ENCODE measurements around the gene ERN2. TPM values are rescaled to one million over a fixed set of nuclear protein-coding genes. Genes with fewer than 3 reads are reported as not detected.

ERN2 gene
- total and polyA plus RNA-seq, 9 of the 15 experiments (the other 6 are each of a cell fraction or from before 2014, with no cell fraction given): 0.07 to 1.5 (median 0.51) TPM; not detected in 3

DNA sequence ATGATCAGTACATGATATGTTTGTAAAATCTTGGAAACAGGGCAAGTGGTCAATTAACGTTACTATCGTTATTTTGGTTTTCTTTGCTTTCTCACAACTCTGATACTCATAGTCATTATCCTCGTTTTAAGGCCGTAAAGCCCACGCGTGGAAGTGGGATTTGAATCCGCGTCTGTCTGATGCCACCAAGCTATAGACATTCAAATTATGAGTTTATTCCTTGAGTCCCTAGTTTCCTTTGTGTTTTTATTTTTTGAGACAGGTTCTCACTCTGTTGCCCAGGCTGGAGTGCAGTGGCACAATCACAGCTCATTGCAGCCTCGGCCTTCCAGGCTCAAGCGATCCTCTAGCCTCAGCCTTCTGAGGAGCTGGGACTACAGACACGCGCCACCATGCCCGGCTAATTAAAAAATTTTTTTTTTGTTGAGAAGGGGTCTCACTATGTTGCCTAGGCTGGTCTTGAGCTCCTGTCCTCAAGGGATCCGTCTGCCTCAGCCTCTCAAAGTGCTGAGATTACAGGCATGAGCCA, 70.7 kb downstream of the ERN2 start:
- WGBS (ENCODE audit: insufficient coverage, low coverage, missing lambda C conversion rate): 4% methylated on average over 14 of the region's 14 CpGs
- H3K9me3 ChIP-seq (replicated peaks; ENCODE audit: control insufficient read depth, insufficient read depth, low read depth, low read length): no peaks in the 10 kb centered on the region
- peak overlapping the region; percentile 89 for H3K27ac ChIP-seq (ENCODE audit: extremely low read depth, low read depth, low read length)
- no TSS peak for BruUV-seq (replicated peaks)
- peak overlapping the region; percentile 85 for H3K4me3 ChIP-seq
- peak overlapping the region; percentile 96 for H3K4me2 ChIP-seq (ENCODE audit: insufficient read depth, low read length)
- peaks cover 8 to 15% of the 10 kb centered on the region in 2 experiments; a peak in 4 of 5 replicates for H3K4me1 ChIP-seq (replicated peaks in 1 of 2; ENCODE audit: control insufficient read depth in 2 of 2, insufficient read depth in 2 of 2, low read length in 2 of 2)
- POLR2A ChIA-PET: interaction anchor here (0.6 to 1.8 kb wide), 6 partner anchors 9 to 218 kb away, joined by 3 to 6 read pairs (median 4); no protein-coding TSS in a partner anchor
- CTCF ChIA-PET (ENCODE audit: low intra/inter-chr PET ratio): no interaction called here
- in situ Hi-C loops (cut with MboI): no loop called here
- no peak for FAIRE-seq
- peak in 1 of 4 experiments; percentile 7 for DNase-seq (ENCODE audit: extremely low read depth in 1 of 4, low spot score in 3 of 4)
- peak overlapping the region; percentile 48; the same call in 1 of the 2 replicates for H2AFZ ChIP-seq (ENCODE audit: low read depth, low read length)
- H3K9ac ChIP-seq (ENCODE audit: insufficient read depth in 1 of 2, low read depth in 2 of 2, low read length in 2 of 2): peak overlapping the region; percentile 93 to 95
- H3K79me2 ChIP-seq (ENCODE audit: control insufficient read depth, insufficient read depth, low read length): peaks cover 55% of the 10 kb centered on the region
- no peaks in the 10 kb centered on the region for H3K27me3 ChIP-seq (ENCODE audit: control insufficient read depth in 2 of 2, insufficient read depth in 2 of 2, low read length in 2 of 2)
- ATAC-seq: no peak
- H3K9me1 ChIP-seq (ENCODE audit: control insufficient read depth, insufficient read depth, low read length): no peaks in the 10 kb centered on the region
- no peaks in the 10 kb centered on the region for H4K20me1 ChIP-seq (replicated peaks; ENCODE audit: control insufficient read depth, insufficient read depth, low read length)
- TF ChIP-seq MBD2 (IDR thresholded peaks at IDR 0.05; ENCODE audit: borderline replicate concordance, low read depth) (no peak), KAT2B (IDR thresholded peaks at IDR 0.05; ENCODE audit: low read depth, low read length) (no peak)
- intact Hi-C loops (cut with micrococcal nuclease): no loop called here
- H3K36me3 ChIP-seq (ENCODE audit: control insufficient read depth, insufficient read depth, low read length): peaks cover 42% of the 10 kb centered on the region

DNA sequence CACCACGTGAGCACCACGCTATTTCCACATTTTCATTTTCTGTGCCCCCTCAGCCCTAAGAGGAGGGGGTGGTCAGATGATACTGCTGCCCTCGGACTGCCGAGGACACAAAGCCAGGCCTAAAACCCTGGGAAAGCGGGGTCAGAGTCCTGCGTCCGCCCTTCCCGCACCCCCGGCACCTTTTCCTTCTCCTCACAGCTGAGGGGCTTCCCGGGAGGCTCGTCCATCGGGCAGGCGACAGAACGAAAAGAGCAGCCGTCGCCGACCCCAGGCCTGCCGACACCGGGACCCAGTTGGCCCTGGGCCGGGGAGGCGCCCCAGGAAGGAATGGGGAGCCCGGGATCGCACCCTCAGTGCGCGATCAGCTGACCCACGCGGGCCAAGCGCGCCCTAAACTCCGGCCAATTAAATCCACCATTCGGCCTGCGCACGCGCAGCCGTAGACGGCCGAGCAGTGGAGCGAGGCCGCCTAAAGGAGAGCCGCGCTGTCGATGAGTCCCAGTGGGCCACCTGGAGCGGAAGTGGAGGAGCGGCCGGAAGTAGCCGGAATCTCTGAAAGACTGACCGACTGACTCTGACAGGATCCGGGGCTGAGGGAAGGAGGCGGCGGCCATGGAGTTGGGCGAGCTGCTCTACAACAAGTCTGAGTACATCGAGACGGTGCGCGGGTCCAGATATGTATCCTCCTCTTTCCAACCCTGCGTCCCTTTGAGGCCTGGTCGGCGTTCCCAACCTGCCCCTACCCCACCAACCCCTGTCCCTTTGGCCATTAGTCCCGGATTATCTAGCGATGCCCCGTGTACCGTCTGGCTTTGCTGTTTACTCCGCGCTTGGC, 71.9 kb downstream of the ERN2 start, which contains the start of the genes DCTN5 and PALB2:
Gene DCTN5 (plus strand): TSS at position 536 of the 835 bp plus-strand sequence. CDS start 77 bp downstream, at position 613.
Gene PALB2 (minus strand): TSS at position 380 of the 835 bp plus-strand sequence. CDS start 153 bp downstream, at position 227.
- H3K9ac ChIP-seq (ENCODE audit: insufficient read depth in 1 of 2, low read depth in 2 of 2, low read length in 2 of 2): peak within 1 kb of the TSS; percentile 93 to 95
- H3K27me3 ChIP-seq (ENCODE audit: control insufficient read depth in 2 of 2, insufficient read depth in 2 of 2, low read length in 2 of 2): no peaks in the 10 kb centered on the region
- peak; percentile 97 for ATAC-seq
- BruUV-seq (replicated peaks): TSS peak; percentile 69
- peak; percentile 94 to 98 (median 95) for DNase-seq (ENCODE audit: extremely low read depth in 1 of 4, low spot score in 3 of 4)
- H3K79me2 ChIP-seq (ENCODE audit: control insufficient read depth, insufficient read depth, low read length): peaks cover 45% of the 10 kb centered on the region
- peak within 1 kb of the TSS; percentile 89 for H3K27ac ChIP-seq (ENCODE audit: extremely low read depth, low read depth, low read length)
- no peaks in the 10 kb centered on the region for H4K20me1 ChIP-seq (replicated peaks; ENCODE audit: control insufficient read depth, insufficient read depth, low read length)
- peak within 1 kb of the TSS; percentile 94 for H2AFZ ChIP-seq (ENCODE audit: low read depth, low read length)
- no peaks in the 10 kb centered on the region for H3K9me1 ChIP-seq (ENCODE audit: control insufficient read depth, insufficient read depth, low read length)
- in situ Hi-C loops (cut with MboI): no loop called here
- ChIA-PET POLR2A (interaction anchor here (0.9 to 1.8 kb wide), 9 partner anchors 9 to 68 kb away, joined by 3 to 6 read pairs (median 4); no protein-coding TSS in a partner anchor), CTCF (ENCODE audit: low intra/inter-chr PET ratio) (no interaction called here)
- WGBS (ENCODE audit: insufficient coverage, low coverage, missing lambda C conversion rate): under 1% methylated on average over 55 of the region's 64 CpGs
- peak within 1 kb of the TSS; percentile 85 for H3K4me3 ChIP-seq
- H3K9me3 ChIP-seq (replicated peaks; ENCODE audit: control insufficient read depth, insufficient read depth, low read depth, low read length): no peaks in the 10 kb centered on the region
- peaks cover 39% of the 10 kb centered on the region for H3K36me3 ChIP-seq (ENCODE audit: control insufficient read depth, insufficient read depth, low read length)
- H3K4me2 ChIP-seq (ENCODE audit: insufficient read depth, low read length): peak within 1 kb of the TSS; percentile 96
- peaks cover 8 to 15% of the 10 kb centered on the region in 2 experiments; a peak in 4 of 5 replicates for H3K4me1 ChIP-seq (replicated peaks in 1 of 2; ENCODE audit: control insufficient read depth in 2 of 2, insufficient read depth in 2 of 2, low read length in 2 of 2)
- FAIRE-seq: peak; percentile 89
- intact Hi-C loops (cut with micrococcal nuclease): loop anchor here (2.0 kb wide), 1 partner anchor 38 kb away; the partner anchor contains the start of gene PLK1
- TF ChIP-seq JUN (IDR thresholded peaks at IDR 0.05; ENCODE audit: borderline replicate concordance, low read depth, low read length) (0 out of 2 replicates have a peak, but pooled peaks have one; percentile 14), JUN (CRISPR knock-in tag; IDR thresholded peaks at IDR 0.05; ENCODE audit: borderline replicate concordance) (no peak), CCNT2 (IDR thresholded peaks at IDR 0.05; ENCODE audit: borderline replicate concordance, extremely low read depth, insufficient read length, low read depth, low read length) (peak; percentile 62), ZNF324 (CRISPR knock-in tag; IDR thresholded peaks at IDR 0.05) (0 out of 2 replicates have a peak, but pooled peaks have one; percentile 25), EP400 (IDR thresholded peaks at IDR 0.05) (peak; percentile 96), OTX1 (CRISPR knock-in tag; IDR thresholded peaks at IDR 0.05) (no peak)
- TF ChIP-seq, protein P1, sequence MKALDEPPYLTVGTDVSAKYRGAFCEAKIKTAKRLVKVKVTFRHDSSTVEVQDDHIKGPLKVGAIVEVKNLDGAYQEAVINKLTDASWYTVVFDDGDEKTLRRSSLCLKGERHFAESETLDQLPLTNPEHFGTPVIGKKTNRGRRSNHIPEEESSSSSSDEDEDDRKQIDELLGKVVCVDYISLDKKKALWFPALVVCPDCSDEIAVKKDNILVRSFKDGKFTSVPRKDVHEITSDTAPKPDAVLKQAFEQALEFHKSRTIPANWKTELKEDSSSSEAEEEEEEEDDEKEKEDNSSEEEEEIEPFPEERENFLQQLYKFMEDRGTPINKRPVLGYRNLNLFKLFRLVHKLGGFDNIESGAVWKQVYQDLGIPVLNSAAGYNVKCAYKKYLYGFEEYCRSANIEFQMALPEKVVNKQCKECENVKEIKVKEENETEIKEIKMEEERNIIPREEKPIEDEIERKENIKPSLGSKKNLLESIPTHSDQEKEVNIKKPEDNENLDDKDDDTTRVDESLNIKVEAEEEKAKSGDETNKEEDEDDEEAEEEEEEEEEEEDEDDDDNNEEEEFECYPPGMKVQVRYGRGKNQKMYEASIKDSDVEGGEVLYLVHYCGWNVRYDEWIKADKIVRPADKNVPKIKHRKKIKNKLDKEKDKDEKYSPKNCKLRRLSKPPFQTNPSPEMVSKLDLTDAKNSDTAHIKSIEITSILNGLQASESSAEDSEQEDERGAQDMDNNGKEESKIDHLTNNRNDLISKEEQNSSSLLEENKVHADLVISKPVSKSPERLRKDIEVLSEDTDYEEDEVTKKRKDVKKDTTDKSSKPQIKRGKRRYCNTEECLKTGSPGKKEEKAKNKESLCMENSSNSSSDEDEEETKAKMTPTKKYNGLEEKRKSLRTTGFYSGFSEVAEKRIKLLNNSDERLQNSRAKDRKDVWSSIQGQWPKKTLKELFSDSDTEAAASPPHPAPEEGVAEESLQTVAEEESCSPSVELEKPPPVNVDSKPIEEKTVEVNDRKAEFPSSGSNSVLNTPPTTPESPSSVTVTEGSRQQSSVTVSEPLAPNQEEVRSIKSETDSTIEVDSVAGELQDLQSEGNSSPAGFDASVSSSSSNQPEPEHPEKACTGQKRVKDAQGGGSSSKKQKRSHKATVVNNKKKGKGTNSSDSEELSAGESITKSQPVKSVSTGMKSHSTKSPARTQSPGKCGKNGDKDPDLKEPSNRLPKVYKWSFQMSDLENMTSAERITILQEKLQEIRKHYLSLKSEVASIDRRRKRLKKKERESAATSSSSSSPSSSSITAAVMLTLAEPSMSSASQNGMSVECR (CRISPR knock-in tag; IDR thresholded peaks at IDR 0.05): peak; percentile 98
